HG03571 (cell line): ENCODE results near the gene CPPED1.

Source experiments
- ATAC-seq: cut with Tn5 transposase; IDR thresholded peaks from one replicate; pipeline ENCODE4 v1.9.1; 2021; ENCODE audit not compliant: unreplicated experiment

The CPPED1 gene

DNA sequence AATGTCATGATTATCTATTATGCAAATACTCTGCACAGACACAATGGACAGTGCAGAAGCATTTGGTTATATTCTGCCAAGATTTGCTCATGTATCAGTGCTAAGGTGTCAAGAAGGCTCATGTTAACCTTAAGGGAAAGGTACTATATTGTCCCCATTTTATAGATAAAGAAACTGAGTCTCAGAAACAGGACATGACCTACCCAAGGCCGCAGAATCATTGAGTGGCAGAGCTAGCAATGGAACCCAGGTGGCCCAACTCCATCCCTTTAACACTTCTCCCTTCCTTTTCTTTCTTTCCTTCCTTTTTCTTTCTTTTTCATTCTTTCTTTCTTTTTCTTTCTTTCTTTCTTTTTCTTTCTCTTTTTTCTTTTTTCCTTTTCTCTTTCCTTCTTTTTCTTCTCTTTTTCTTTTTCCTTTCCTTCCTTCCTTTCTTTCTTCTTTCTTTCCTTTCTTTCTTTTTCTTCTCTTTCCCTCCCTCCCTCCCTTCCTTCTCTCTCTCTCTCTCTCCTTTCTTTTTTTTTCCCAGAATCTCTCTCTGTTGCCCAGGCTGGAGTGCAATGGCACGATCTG lies 149.8 kb downstream of the CPPED1 start:
- ATAC-seq, result no peak

DNA sequence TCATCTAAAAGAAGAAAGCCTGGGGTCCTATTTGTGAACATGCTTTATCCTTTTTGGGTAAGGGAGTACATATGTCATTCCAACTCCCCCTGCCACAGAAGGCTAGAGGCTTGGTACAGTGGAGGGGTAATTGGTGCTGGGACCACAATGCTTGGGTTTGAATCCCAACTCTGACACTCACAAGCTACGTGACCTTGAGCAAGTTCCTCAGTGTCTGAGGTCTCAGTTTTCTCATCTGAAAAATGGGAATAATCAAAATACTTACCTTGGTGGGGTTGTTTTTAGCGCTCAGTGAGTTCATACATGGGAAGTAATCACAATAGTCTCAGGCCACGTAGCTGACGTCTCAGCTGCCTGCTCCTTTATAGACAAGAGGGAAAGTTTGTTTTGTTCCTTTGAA lies 150.8 kb downstream of the CPPED1 start:
- ATAC-seq, result no peak

DNA sequence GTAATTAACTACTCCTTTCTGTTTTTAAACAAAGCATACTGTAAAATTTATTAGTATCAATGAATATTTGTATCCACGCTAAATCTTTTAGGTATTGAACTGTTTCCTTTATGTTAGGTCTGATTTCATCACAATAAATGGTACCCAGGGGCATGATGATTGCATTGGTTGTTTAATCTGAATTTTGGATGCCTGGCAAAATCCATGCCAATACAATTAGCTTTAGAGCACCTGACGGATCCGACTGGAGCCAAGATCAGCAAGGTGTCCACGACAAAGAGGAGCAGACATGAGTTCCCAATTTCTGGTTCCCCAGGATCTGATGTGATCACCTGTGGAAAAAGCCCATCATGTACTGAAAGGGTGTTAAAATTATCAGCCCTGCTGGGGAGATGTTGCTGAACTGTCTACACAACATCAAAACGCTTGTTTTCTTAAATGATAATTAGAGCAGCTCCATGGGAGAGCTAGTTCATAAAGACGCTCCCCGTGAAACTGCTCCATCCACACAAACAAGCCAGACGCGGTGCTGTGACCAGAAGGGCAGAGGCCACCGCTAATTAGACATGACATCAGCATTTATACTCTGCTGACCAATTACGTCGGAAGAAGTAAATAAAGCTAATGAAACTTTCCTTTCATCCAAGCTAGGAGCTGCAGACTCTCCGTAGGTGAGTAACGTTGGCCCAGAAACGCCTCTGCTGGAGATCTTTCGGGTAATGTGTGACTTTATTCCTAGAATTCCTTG lies 151.7 kb downstream of the CPPED1 start:
- no peak for ATAC-seq

DNA sequence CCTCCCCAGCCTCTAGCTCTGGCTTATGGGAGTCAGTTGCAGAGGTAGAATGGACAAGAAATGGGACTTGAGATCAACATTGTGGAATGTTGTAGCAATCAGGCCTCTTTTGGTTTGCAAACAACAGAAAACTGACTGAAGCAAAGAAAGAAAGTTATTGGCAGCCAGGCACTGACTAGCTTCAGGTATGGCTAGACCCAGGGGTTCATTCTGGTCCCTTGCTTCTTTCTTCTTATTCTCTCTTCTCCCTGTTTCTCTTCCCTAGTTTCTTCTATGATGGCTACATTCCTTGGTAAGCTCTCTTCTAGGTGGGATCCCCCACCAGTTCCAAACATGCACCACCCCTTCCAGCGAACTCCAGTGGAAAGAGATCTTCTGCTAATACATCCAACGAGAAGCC lies 154.3 kb downstream of the CPPED1 start:
- no peak for ATAC-seq

DNA sequence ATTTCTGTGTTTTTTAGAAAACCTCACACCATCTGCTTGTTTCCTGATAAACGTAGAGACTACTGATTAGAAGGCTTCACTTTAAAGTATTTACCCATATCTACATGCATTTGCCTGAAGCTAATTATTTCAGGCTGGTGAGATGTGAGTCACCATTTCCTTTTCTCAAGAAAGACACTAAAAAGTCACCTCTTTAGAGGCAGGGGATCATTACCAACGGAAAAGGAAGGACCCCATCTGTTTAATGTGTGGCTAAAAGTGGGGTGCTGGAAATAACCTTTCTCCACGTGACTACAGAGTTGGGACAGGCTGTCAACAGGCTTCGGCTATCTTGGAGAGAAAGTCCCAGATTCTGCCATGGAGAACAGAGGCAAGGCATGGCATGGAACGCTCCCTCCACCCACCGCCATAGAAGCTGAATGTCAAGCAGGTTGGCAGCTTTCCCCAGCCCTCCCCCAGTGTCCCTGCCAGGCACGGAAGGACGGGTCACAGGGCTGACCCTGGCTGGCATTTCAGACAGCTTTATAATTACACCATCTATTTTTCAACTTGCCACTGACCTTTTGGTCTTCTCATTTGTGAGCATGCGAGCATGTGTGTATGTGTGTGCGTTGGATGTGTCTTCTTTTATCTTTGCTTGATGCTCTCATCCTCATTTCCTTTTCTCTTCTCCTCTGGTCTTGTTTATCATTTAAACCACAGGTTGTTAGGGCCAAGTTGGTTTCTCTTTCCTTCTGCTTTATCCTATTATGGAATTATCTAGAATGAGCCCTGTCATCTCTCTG lies 157.0 kb downstream of the CPPED1 start:
- no peak for ATAC-seq

DNA sequence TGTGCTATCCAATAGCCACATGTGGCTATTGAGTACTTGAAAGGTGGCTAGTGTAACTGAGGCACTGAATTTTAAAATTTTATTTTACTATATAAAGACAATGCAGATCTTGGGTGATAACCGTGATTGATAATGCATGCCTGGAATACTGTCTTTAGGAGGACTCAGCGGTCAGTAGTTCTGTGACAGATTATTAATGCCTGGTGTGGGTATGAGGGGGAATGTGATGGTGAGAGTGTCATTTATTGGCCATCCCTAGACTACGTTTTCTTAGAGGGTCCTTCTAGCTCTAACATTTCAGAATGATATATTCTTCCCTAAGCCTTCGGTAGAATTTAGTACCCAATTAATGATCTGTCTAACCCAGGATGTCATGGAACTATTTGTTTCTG lies 157.6 kb downstream of the CPPED1 start:
- ATAC-seq, result no peak

DNA sequence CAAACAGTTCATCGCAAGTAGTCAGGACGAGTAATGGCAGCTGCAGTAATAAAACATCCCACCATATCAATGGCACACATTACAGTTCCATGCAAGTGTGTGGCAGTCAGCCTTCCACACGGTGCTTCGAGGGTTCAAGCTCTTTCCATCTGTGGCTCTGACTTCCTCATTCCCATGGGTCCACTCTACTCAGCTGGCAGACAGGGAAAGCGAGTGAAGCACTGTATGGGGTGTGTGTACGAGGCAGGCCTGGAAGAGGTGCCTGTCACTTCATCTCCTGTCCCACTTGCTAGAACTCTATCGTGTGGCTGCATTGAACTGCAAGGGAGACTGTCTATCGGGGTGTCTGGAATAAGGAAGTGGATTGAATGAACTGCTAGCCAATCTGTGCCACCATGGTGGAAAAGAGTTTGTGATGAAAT lies 160.6 kb downstream of the CPPED1 start:
- ATAC-seq, result no peak

DNA sequence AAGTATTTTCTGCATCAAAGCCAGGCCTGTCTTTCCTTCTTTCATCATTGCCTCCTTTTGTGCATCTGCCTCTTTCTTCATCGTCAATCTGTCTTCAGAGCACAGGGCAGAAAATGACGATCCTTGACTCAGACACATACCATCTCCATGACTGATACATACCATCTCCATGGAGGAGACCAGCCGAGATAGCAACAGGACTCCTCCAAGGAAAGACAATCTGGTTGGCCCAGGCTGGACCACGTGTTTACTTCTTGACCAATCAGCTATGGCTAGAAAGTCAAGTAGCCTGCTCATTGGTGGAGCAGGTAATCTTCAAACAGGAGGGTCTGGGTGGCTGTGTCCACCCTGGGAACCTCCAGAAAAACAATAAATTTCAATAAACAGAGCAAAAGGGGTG lies 164.6 kb downstream of the CPPED1 start:
- ATAC-seq, result no peak

DNA sequence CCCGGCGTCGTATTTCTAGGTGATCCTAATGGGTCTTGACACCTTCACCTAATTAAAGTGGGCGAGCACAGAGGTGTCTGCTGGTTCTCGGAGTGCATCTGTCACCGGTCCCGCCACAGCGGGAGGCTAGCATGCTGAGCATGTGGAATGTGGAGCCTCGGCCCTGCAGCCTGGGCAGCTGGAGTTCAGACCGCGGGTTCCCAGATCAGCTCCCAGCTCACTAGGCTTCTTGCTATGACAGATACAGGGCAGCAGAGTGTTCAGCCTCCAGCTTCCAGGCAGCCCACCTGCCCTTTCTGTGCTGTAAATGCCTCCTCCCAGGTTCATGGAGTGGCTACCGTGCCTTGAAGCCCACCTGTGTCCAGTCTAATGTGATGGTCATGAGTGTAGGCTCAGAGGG lies 166.7 kb downstream of the CPPED1 start:
- ATAC-seq, result no peak

DNA sequence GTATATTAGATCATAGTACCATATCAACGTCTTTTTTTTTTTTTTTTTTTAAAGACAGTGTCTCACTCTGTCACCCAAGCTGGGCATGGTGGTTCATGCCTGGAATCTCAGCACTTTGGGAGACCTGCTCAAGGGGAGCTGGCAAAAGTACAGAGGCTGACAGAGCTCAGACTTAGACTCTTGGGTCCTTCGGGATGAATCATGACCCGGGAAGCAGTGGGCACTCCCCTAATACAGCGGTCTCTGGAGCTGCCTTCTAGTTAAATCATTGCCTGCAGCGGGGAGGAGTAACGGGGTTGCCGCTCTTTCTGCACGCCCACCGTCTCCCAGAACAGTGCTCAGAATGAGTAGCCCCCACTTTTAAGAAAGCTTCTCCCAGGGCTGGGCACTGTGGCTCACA lies 174.4 kb downstream of the CPPED1 start:
- no peak for ATAC-seq

DNA sequence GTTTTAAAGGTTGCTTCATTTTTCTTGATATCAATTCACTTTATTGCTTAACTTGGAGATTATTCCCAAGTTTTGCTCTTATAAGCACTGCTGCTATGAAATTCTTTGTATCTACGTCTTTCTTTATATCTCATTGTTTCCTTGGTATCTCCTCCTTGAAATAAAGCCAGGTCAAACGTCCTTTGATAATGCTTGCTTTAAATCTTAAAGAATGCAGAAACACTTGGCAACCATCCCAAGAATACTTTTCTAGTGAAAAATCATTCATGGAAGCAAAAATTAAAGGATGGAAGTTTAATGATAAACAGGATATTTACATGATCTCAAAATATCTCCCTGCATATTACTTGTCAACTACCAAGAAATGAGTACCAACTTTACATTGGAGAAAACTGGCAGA lies 175.2 kb downstream of the CPPED1 start:
- ATAC-seq, result no peak

DNA sequence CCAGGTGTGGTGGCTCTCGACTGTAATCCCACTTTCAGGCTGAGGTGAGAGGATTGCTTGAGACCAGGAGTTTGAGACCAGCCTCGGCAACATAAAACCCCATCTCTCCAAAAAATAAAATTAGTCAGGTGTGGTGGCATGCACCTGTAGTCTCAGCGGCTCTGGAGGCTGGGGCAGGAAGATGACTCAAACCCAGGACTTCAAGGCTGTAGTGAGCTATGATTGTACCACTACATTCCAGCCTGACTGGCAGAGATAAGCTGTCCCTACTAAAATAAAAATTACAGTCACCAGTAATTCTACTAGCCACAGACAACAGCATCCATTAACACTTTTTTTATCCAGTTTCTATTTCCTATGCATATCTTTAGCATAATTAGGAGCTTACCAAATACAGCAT lies 176.3 kb downstream of the CPPED1 start:
- ATAC-seq, result no peak

DNA sequence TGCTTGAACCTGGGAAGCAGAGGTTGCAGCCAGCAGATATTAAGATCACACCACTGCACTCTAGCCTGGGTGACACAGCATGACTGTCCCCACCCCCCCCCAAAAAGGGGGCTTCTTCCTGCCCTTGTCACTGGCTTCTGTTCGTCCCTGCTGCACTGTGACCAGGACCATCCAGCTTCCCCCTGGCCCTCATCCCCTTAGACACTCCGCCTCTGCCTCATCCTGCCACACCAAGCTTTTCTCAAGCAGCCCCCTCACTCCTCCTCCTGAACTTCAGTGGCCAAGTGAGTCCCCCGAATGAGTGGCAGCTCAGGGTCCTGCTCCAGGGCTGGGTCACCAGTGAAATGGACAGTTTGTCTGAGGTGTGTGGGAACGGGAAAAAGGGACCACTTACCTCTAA lies 177.3 kb downstream of the CPPED1 start:
- ATAC-seq, result no peak

DNA sequence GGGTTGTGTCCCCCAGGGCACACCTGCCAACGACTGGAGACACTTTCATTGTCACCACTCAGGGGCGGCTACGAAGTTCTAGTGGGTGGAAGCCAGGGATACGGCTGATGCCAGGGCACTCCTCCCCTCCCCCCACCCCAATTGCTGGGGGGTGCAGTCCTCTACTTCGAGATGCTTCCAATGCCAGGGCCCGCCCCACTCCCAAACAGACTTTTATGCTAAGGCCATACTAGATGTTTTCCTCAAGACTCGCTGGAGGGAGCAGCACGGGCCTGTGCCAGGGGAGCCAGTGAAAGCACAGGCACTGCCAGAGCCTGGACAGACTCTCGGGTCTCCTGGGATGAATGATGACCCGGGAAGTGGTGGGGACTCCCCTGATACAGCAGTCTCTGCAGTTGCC lies 178.0 kb downstream of the CPPED1 start:
- ATAC-seq, result no peak

DNA sequence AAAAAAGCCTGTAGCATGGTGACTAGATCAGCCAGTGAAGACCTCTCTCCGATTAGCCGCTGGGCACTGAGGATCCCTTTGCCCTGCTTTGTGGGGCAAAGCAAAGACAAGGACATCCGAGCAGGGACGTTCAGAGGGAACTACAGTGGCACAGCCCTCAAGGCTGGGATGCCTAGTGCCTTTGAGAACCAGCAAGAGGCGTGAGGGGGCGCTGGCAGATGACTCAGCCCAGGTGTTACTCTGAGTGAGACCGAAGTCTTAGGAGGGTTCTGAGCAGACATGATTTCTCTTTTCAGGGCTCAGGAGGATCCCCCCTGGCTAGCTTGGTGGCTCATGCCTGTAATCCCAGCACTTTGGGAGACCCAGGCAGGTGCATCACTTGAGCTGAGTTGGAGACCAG lies 178.6 kb downstream of the CPPED1 start:
- no peak for ATAC-seq

DNA sequence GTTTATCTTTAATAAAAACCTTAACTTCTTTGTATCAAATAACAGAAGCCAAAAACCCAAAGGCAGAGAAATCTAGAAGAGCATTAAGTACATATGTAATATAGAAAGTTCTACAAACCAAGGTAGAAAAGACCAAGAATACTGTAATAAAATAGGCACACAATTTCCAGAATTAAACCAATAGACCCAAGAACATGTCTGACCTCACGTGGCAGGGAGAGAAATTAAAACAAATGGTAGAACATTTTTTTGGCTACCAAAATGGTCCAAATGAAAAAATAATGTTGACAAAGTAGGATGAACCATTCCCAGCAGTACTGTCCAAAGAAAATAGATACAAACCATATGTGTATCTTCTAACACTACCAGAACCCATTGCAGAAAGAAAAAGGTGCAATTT lies 183.5 kb downstream of the CPPED1 start:
- ATAC-seq, result no peak

DNA sequence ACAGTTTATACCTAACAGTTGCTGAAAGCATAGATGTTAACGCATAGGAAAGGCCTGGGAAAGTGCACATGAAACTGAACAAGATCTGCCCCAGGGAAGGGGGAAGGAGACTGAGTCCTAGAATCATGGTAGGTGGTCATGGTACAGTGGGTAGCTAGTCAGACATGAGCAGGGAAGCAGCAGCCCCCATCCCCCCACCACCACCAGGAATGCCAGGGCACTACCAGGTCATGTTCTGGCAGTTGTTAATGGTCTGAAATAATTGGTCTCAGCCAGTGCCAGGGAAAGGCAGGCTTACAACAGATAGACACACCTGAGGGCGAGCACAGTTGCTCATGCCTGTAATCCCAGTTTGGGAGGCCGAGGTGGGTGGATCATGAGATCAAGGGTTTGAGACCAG lies 185.2 kb downstream of the CPPED1 start:
- ATAC-seq, result no peak

DNA sequence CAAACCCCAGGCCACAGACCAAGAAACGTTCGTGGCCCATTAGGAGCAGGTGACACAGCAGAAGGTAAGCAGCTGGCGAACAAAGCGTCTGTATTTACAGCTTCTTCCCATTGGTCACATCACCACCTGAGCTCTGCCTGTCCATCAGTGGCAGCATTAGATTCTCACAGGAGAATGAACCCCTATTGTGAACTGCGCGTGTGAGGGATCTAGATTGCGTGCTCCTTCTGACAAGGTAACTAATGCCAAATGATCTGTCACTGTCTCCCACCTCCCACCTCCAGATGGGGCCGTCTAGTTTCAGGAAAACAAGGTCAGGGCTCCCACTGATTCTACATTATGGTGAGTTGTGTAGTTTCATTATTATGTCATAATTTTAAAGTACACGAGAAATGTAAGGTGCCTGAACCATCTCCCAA lies 186.3 kb downstream of the CPPED1 start:
- no peak for ATAC-seq

DNA sequence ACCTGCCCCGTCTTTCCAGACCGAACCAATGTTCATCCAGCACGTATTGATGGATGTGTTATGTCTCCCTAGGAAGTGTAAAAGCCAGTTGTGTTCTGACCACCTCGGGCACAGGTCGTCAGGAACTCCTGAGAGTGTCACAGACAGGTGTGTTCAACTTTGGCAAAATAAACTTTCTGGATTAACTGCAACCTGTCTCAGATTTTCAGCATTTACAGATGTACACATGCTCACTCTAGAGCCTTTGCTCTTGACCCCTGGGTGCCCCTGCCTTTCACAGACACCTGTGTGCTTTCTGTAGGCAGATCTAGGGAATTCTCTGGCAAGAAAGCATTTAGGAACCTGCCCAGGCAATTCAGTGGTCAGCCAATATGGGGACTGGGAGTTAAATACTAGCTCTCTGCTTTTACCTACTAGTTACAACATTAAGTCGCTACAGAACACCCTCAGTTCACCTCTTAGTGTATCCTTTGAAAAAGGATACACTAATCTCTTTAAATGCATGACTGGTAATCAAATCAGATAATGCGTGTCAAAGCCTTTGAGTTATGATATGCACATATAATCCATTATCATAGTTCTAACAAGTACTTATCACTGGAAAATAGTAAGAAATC lies 188.9 kb downstream of the CPPED1 start:
- no peak for ATAC-seq

DNA sequence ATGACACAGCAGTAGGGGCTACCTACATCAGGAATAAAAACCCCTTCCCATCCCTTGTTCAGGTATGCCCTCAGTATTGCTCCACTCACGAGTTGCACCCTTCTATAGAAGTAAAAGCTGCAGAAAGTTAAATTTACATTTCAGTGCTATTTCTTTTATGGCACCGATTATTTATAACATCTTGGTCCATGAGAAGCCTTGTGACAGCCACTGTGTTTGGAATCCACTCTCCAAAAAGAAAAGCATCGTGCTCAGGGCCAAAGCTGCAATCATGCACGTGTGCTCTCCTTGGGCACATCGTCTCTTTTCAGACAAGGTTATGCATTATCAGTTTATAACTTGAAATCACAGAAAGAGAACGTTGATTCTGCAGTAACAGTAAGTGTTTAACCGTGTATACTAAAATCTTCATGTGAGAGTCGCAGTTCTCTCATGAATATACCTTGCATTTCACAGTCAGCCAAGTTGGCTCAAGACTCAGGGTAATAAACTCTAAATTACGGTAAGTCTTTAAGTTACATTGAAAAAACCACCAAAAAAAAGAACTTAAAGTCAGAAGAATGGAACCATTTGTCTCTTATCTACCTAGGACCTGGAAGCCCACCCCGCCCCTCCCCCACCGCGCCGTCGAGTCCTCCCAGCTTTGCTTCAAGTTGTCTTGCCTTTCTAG lies 189.6 kb downstream of the CPPED1 start:
- ATAC-seq, result no peak
